Measurements from ENCODE around the gene CCDC88B.
A peak's percentile ranks its signal among the peaks of the same experiment; 100 is the strongest.

Gene CCDC88B

DNA sequence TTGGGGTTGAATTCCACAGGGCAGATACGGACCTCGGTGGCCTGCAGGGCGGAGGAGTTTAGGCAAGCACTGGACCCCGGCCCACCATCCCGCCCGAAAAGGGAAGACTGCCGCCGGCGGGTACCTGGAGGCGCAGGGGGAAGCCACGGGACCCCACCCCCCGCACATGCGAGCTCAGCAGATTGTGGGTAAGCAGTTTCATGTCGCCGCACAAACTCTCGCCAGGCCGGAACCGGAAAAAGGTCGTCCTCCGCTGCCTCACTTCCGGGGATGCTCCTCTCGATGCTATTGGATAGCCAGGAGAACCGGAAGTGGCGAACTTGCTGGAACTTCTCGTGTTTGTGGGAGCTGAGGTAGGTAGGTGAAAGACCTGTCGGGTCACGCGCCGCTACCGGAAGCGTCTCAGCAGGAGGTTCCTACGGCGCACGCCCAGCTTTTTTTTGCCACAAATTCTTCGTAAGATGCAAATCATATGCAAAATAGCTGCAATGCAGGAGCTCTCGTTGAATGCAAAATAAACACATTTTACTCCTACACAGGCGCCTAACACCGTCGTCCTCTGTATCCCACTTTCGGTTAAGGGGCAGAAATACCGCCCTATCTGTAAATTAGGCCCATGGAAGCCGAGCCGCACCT lies 22.6 kb upstream of the CCDC88B start, which contains the start of gene TRMT112 (continued):
- TF ChIP-seq PRDM10 (tag by site-specific recombination; IDR thresholded peaks at IDR 0.05) (0 out of 2 replicates have a peak, but pooled peaks have one; percentile 57), EGR2 (tag by site-specific recombination; IDR thresholded peaks at IDR 0.05; ENCODE audit: low read depth) (peak; percentile 53; the same call in 1 of the 2 replicates), ZNF654 (tag by site-specific recombination; IDR thresholded peaks at IDR 0.05; ENCODE audit: low read depth) (no peak), ZBTB17 (tag by site-specific recombination; IDR thresholded peaks at IDR 0.05) (peak; percentile 85), ZNF645 (tag by site-specific recombination; IDR thresholded peaks at IDR 0.05) (no peak), ZNF335 (tag by site-specific recombination; conservative IDR thresholded peaks at IDR 0.05) (peak; percentile 58)
- TF ChIP-seq, protein P1, sequence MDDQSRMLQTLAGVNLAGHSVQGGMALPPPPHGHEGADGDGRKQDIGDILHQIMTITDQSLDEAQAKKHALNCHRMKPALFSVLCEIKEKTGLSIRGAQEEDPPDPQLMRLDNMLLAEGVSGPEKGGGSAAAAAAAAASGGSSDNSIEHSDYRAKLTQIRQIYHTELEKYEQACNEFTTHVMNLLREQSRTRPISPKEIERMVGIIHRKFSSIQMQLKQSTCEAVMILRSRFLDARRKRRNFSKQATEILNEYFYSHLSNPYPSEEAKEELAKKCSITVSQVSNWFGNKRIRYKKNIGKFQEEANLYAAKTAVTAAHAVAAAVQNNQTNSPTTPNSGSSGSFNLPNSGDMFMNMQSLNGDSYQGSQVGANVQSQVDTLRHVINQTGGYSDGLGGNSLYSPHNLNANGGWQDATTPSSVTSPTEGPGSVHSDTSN (CRISPR knock-in tag; IDR thresholded peaks at IDR 0.05): no peak

DNA sequence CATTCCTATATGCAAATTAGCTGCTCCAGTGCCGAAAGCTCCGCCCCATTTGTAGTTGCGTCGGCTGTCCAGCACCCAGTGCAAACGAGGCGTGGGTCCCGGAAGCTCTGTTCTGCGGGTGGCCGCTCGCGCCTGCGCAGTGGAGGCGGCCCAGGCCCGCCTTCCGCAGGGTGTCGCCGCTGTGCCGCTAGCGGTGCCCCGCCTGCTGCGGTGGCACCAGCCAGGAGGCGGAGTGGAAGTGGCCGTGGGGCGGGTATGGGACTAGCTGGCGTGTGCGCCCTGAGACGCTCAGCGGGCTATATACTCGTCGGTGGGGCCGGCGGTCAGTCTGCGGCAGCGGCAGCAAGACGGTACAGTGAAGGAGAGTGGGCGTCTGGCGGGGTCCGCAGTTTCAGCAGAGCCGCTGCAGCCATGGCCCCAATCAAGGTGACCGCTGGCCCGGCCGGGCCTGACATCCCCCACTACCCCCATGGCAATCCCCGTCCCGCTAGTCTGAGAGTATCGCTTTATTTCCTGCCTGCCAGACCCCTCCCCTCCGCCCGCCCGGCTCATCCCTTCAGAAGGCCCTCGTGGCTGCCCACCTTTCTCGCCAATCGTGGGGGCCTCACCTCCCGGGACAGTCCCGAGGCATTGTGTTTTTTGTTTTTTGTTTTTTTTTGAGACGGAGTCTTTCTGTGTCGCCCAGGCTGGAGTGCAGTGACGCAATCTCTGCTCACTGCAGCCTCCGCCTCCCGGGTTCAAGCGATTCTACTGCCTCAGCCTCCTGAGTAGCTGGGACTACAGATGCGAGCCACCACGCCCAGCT lies 21.8 kb upstream of the CCDC88B start, which contains the start of gene PRDX5:
TSS of gene PRDX5 (plus strand) at position 161 of the 805 bp plus-strand sequence. CDS start at position 256, 95 bp downstream.
- ChIA-PET CTCF (interaction anchor here (0.6 to 5.0 kb wide), 27 partner anchors 9 to 1646 kb away, joined by 3 to 85 read pairs (median 4); partner anchors contain the start of genes CCDC88B and LBHD1), POLR2A (interaction anchor here (0.5 to 4.0 kb wide), 34 partner anchors 9 to 137 kb away, joined by 3 to 43 read pairs (median 4); partner anchors contain the start of genes BAD, ESRRA, FKBP2 and PPP1R14B)
- H3K36me3 ChIP-seq (ENCODE audit: control insufficient read depth in 2 of 2, insufficient read depth in 1 of 2, low read length in 2 of 2): peaks cover 0 to 61% of the 10 kb centered on the region in 2 experiments; a peak in 1 of 3 replicates
- peak within 1 kb of the TSS; percentile 90 for H3K4me3 ChIP-seq (ENCODE audit: low read depth, low read length)
- H3K27ac ChIP-seq (ENCODE audit: extremely low read depth, low read depth, low read length): peak within 1 kb of the TSS; percentile 88
- no peaks in the 10 kb centered on the region for H3K9me3 ChIP-seq (ENCODE audit: control insufficient read depth, insufficient read depth, low read depth, low read length)
- H3K4me1 ChIP-seq (ENCODE audit: control insufficient read depth, insufficient read depth, low read length): no peaks in the 10 kb centered on the region
- TF ChIP-seq ZNF18 (tag by site-specific recombination; IDR thresholded peaks at IDR 0.05) (no peak), KLF8 (tag by site-specific recombination; IDR thresholded peaks at IDR 0.05) (peak; percentile 48; the same call in 1 of the 2 replicates), GLIS1 (tag by site-specific recombination; IDR thresholded peaks at IDR 0.05) (no peak; the same call in 1 of the 2 replicates), ZNF600 (tag by site-specific recombination; IDR thresholded peaks at IDR 0.05) (peak; percentile 64), ZNF19 (tag by site-specific recombination; IDR thresholded peaks at IDR 0.05; ENCODE audit: low read depth) (no peak), ZSCAN23 (tag by site-specific recombination; IDR thresholded peaks at IDR 0.05) (no peak), TCF7L2 (IDR thresholded peaks at IDR 0.05; ENCODE audit: borderline replicate concordance, low read depth, low read length) (no peak), IKZF3 (tag by site-specific recombination; IDR thresholded peaks at IDR 0.05) (no peak), ZNF623 (tag by site-specific recombination; IDR thresholded peaks at IDR 0.05) (no peak), ZNF585B (tag by site-specific recombination; IDR thresholded peaks at IDR 0.05) (no peak), BCL11A (tag by site-specific recombination; IDR thresholded peaks at IDR 0.05; ENCODE audit: low read depth) (no peak), ZNF501 (tag by site-specific recombination; IDR thresholded peaks at IDR 0.05) (no peak; the same call in 1 of the 2 replicates), PRDM1 (tag by site-specific recombination; IDR thresholded peaks at IDR 0.05) (no peak), ZFP41 (tag by site-specific recombination; IDR thresholded peaks at IDR 0.05; ENCODE audit: borderline replicate concordance) (no peak), ZNF704 (tag by site-specific recombination; IDR thresholded peaks at IDR 0.05) (no peak)
- TF ChIP-seq, protein P2, sequence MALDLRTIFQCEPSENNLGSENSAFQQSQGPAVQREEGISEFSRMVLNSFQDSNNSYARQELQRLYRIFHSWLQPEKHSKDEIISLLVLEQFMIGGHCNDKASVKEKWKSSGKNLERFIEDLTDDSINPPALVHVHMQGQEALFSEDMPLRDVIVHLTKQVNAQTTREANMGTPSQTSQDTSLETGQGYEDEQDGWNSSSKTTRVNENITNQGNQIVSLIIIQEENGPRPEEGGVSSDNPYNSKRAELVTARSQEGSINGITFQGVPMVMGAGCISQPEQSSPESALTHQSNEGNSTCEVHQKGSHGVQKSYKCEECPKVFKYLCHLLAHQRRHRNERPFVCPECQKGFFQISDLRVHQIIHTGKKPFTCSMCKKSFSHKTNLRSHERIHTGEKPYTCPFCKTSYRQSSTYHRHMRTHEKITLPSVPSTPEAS (tag by site-specific recombination; IDR thresholded peaks at IDR 0.05): no peak
